Fibroblast of upper back skin (primary cell): ENCODE measurements around the gene CLEC16A.

Experiments used
- DNase-seq: peaks from one replicate; pipeline ENCODE4 v3.0.0-alpha.2; 2013

Gene CLEC16A

GRCh38 chr16:10967986-10968385 lies 23.6 kb downstream of the CLEC16A start:
- no peak for DNase-seq

- DNase-seq = no peak
Observed at GRCh38 chr16:10968498-10968897, 24.1 kb downstream of the CLEC16A start.

- DNase-seq = no peak
Observed at GRCh38 chr16:10969615-10970014, 25.3 kb downstream of the CLEC16A start.

GRCh38 chr16:10970065-10970464 lies 25.7 kb downstream of the CLEC16A start:
- no peak for DNase-seq

GRCh38 chr16:10971560-10971961 lies 27.2 kb downstream of the CLEC16A start:
- DNase-seq = peak; percentile 89

GRCh38 chr16:10972108-10972818 lies 27.9 kb downstream of the CLEC16A start:
- no peak for DNase-seq

GRCh38 chr16:10972819-10973464 lies 28.6 kb downstream of the CLEC16A start:
- DNase-seq = no peak

- no peak for DNase-seq
Observed at GRCh38 chr16:10976634-10977033, 32.3 kb downstream of the CLEC16A start.

- DNase-seq = no peak
Observed at GRCh38 chr16:10978124-10978523, 33.8 kb downstream of the CLEC16A start.

- DNase-seq = no peak
Observed at GRCh38 chr16:10978871-10979446, 34.6 kb downstream of the CLEC16A start.

- peak; percentile 22 for DNase-seq
Observed at GRCh38 chr16:10979717-10980601, 35.6 kb downstream of the CLEC16A start.

- DNase-seq = no peak
Observed at GRCh38 chr16:10980813-10981212, 36.4 kb downstream of the CLEC16A start.

GRCh38 chr16:10981697-10982216 lies 37.4 kb downstream of the CLEC16A start:
- no peak for DNase-seq

- peak; percentile 40 for DNase-seq
Observed at GRCh38 chr16:10982465-10983150, 38.2 kb downstream of the CLEC16A start.

GRCh38 chr16:10983159-10983558 lies 38.8 kb downstream of the CLEC16A start:
- DNase-seq = no peak

- peak; percentile 86 for DNase-seq
Observed at GRCh38 chr16:10984509-10984908, 40.1 kb downstream of the CLEC16A start.

GRCh38 chr16:10987361-10988163 lies 43.2 kb downstream of the CLEC16A start:
- DNase-seq = no peak

GRCh38 chr16:10988164-10988803 lies 43.9 kb downstream of the CLEC16A start:
- DNase-seq = no peak

GRCh38 chr16:10988879-10989278 lies 44.5 kb downstream of the CLEC16A start:
- no peak for DNase-seq

- no peak for DNase-seq
Observed at GRCh38 chr16:10989559-10989958, 45.2 kb downstream of the CLEC16A start.

GRCh38 chr16:10990378-10990777 lies 46.0 kb downstream of the CLEC16A start:
- DNase-seq = no peak
